NCI-H446 (cell line): Measurements from ENCODE around the gene NPAS3.

ENCODE experiments used
- DNase-seq, 2 experiments: peaks; one replicate each; lab custom pipeline; 2025; lab: John Stamatoyannopoulos, UW

Gene NPAS3

GRCh38 chr14:33642691-33643244 is 704.1 kb downstream of the NPAS3 start:
- DNase-seq, result no peak

- DNase-seq, result no peak
Observed at GRCh38 chr14:33643426-33644181, 704.9 kb downstream of the NPAS3 start.

- DNase-seq, result no peak
Observed at GRCh38 chr14:33646692-33647260, 708.1 kb downstream of the NPAS3 start.

GRCh38 chr14:33647385-33647786 is 708.7 kb downstream of the NPAS3 start:
- no peak for DNase-seq

GRCh38 chr14:33650430-33650829 is 711.8 kb downstream of the NPAS3 start:
- DNase-seq, result no peak

- DNase-seq, result no peak
Observed at GRCh38 chr14:33652566-33653307, 714.1 kb downstream of the NPAS3 start.

GRCh38 chr14:33653308-33653695 is 714.6 kb downstream of the NPAS3 start:
- DNase-seq, result no peak

GRCh38 chr14:33655421-33655820 is 716.7 kb downstream of the NPAS3 start:
- no peak for DNase-seq

GRCh38 chr14:33657476-33657875 is 718.8 kb downstream of the NPAS3 start:
- DNase-seq, result no peak

- no peak for DNase-seq
Observed at GRCh38 chr14:33660248-33660647, 721.6 kb downstream of the NPAS3 start.

GRCh38 chr14:33661101-33661500 is 722.4 kb downstream of the NPAS3 start:
- DNase-seq, result no peak

GRCh38 chr14:33668066-33668465 is 729.4 kb downstream of the NPAS3 start:
- no peak for DNase-seq

- no peak for DNase-seq
Observed at GRCh38 chr14:33669111-33669510, 730.4 kb downstream of the NPAS3 start.

GRCh38 chr14:33670235-33670634 is 731.6 kb downstream of the NPAS3 start:
- no peak for DNase-seq

GRCh38 chr14:33671556-33671955 is 732.9 kb downstream of the NPAS3 start:
- no peak for DNase-seq

- DNase-seq, result no peak
Observed at GRCh38 chr14:33674927-33675326, 736.2 kb downstream of the NPAS3 start.

GRCh38 chr14:33675415-33676130 is 736.9 kb downstream of the NPAS3 start:
- DNase-seq, result no peak

GRCh38 chr14:33676135-33676566 is 737.5 kb downstream of the NPAS3 start:
- DNase-seq, result peak in 1 of 2 experiments; percentile 15

GRCh38 chr14:33676891-33677290 is 738.2 kb downstream of the NPAS3 start:
- DNase-seq, result no peak

- DNase-seq, result no peak
Observed at GRCh38 chr14:33678005-33678404, 739.3 kb downstream of the NPAS3 start.

- no peak for DNase-seq
Observed at GRCh38 chr14:33679025-33679424, 740.3 kb downstream of the NPAS3 start.
